GM12864 (cell line): Measurements from ENCODE around the gene PRUNE1.

ENCODE experiments used
- DNase-seq: peaks from one replicate; pipeline ENCODE4 v3.0.0-alpha.2; 2011; ENCODE audit warnings: low read depth
- H3K4me3 ChIP-seq: 2 replicates; pipeline ENCODE4 v1.5.1; 2011; ENCODE audit warnings: mild to moderate bottlenecking, low read depth, low read length, control low read depth
- TF ChIP-seq, protein P1 (sequence below): IDR thresholded peaks from 2 replicates; pipeline ENCODE4 v1.5.1; 2011; ENCODE audit warnings: low read depth, mild to moderate bottlenecking, moderate library complexity, low read length, control low read depth, inconsistent platforms; ENCODE audit errors: missing control alignments

PRUNE1 gene

GRCh38 chr1:150999926-151000325, 8.3 kb upstream of the PRUNE1 start:
- DNase-seq = no peak
- no peak overlapping the region for H3K4me3 ChIP-seq
- TF ChIP-seq, protein P1, sequence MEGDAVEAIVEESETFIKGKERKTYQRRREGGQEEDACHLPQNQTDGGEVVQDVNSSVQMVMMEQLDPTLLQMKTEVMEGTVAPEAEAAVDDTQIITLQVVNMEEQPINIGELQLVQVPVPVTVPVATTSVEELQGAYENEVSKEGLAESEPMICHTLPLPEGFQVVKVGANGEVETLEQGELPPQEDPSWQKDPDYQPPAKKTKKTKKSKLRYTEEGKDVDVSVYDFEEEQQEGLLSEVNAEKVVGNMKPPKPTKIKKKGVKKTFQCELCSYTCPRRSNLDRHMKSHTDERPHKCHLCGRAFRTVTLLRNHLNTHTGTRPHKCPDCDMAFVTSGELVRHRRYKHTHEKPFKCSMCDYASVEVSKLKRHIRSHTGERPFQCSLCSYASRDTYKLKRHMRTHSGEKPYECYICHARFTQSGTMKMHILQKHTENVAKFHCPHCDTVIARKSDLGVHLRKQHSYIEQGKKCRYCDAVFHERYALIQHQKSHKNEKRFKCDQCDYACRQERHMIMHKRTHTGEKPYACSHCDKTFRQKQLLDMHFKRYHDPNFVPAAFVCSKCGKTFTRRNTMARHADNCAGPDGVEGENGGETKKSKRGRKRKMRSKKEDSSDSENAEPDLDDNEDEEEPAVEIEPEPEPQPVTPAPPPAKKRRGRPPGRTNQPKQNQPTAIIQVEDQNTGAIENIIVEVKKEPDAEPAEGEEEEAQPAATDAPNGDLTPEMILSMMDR = no peak

GRCh38 chr1:151000408-151000807, 7.8 kb upstream of the PRUNE1 start:
- TF ChIP-seq, protein P1 = no peak
- H3K4me3 ChIP-seq = no peak overlapping the region
- DNase-seq = no peak

GRCh38 chr1:151001602-151002001, 6.6 kb upstream of the PRUNE1 start:
- H3K4me3 ChIP-seq = no peak overlapping the region
- no peak for DNase-seq
- TF ChIP-seq, protein P1 = no peak

GRCh38 chr1:151002051-151002450, 6.2 kb upstream of the PRUNE1 start:
- DNase-seq = no peak
- TF ChIP-seq, protein P1 = no peak
- H3K4me3 ChIP-seq = no peak overlapping the region

DNA sequence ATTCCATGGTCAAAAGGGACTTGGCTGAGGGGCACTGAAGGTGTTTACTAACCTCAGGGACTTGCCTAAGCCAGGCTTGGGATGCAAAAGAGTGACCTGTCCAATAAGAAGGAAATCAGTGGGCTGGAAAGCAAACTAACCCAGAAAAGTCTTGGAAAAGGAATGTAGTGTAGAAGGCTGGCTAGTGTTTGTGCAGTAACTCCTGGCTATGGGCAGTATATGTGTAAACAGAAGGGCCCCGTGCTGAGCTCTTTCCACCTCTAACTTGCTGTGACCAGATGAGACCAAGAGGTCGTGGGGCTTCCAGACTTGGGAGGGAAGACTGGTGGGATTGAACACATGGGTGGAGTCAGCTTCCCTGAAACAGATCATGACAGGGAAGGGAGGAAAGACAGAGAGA, 5.6 kb upstream of the PRUNE1 start:
- DNase-seq = no peak
- TF ChIP-seq, protein P1 = no peak
- no peak overlapping the region for H3K4me3 ChIP-seq

DNA sequence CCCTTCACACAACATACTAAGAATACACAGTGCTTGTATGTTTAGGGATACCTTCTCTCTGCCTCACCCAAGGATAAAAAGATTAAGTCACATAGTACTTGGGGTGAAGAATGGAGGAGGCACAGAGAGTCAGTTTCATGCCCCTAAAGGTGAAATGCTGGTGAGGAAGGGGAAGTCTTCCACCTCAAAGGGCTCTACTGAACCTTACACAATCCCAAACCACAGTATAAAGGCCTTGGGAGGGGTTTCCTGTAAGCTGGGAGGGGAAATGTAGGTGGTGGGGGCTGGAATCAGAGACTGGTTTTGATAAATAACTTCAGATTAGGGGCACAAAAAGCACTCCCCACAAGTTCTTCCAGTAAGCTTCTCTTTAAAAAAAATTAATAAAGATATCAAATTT, 5.1 kb upstream of the PRUNE1 start:
- TF ChIP-seq, protein P1 = no peak
- no peak for DNase-seq
- H3K4me3 ChIP-seq = no peak overlapping the region

DNA sequence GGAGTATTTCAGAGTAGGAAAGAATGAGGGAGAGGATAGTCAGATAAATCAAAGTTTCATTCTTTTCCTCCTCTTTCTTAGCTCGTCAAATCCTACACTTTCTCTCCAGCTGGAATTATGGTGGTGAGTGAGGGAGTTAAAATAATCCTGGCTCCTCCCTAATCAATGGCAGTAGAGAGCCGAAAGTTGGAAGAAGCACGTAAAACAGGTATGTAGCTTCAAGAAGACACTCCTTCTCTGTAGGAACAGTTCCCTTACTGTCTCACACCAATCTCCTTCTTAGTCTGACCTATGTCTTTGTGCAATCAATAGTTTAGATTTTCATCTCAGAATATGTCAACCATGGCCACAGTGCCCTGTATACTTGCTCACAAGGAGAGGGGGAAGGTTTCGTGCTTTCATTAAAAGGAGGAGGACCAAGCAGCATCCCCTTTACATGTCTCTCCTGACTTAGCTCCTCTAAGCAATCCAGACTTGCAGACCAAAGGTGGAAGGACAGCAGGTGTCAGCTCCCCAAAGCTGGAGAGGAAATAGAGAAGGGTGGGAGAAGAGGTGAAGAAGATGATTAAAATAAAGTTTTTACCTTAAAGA, 2.4 kb upstream of the PRUNE1 start:
- TF ChIP-seq, protein P1 = no peak
- no peak for DNase-seq
- peak overlapping the region; percentile 56 for H3K4me3 ChIP-seq
